ENCODE data around the gene IRF2BPL.

IRF2BPL gene

DNA sequence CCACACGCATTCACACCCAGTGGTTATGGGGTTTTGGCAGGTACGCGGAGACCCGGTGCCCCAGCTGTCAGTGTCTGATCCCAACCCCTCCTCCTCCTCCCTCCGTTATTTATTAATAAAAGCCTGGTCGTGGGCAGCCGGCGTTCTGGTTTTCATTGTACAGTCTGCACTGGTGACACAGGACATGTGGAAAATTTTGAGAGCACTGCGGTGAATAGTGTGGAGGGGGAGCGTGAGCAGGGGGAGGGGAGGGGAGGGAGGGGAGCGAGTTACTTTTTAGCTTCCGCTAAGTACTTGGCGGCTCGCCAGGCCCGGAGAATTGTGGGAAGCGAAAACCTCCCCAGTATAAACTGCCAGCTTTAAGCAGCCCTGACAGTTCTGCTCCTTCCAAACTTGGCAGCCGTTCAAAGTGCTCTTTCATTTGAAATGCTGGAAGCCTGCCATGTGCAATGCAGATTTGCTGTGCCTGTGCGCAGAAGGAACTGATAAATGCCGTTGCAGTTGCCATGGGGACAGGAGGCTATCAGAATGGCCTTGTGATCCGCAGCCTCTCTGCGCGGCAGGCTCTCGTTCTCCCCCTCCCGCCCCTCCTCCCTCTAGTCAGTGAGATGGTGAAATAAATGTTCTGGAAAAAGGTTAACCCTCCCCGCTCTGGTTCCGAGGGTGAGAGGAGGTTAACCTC is 11.7 kb upstream of the IRF2BPL start:
- Histone ChIP-seq H3K36me3 (ENCODE audit: control insufficient read depth, low read depth, low read length) (no peaks in the 10 kb centered on the region), H3K9ac (ENCODE audit: low read length) (peak overlapping the region; percentile 24), H3K27ac (ENCODE audit: low read length) (peak overlapping the region; percentile 18), H3K4me1 (ENCODE audit: control insufficient read depth, low read depth, low read length) (peaks cover 72% of the 10 kb centered on the region), H3K9me3 (ENCODE audit: control insufficient read depth, low read depth, low read length) (no peaks in the 10 kb centered on the region), H3K4me3 (ENCODE audit: low read length) (peak overlapping the region; percentile 57), H3K27me3 (ENCODE audit: control insufficient read depth, insufficient read depth, low read length) (peaks cover 11% of the 10 kb centered on the region)

DNA sequence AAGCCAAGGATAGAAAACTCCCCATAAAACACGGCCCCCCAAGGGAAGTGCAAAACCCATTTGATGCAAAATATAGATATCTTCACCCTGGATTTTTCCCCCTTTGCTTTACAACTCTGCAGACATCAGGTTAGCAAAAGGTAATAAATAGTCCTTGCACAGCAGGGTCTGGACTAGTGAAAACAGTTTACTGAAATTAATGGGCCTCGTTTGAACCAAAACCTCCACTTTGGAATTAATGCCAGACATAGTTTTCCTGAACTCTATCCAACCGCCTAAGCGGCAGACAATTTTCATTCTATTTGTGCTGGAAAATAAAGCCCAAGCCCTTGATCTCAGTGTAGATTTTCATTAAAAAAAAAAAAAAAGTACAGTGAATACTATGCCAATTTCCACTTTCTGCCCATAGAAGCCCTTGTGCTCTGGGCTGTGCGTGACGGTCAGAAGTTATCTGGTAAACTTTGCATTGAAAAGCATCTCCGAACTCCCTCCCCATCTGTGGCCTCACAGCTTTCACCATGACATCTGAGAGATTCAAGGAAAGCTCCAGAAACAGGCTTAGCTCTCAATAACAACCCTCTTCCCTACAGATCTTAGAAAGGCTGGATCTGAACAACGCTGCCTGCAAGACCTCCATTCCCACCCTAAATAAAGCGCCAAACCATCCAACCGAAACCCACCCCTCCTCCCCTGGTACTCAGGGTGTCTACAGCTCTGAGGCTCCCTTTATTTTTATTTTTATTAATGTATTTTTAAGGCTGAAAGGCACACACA is 11.0 kb upstream of the IRF2BPL start:
- Histone ChIP-seq H3K36me3 (ENCODE audit: control insufficient read depth, low read depth, low read length) (no peaks in the 10 kb centered on the region), H3K27ac (ENCODE audit: low read length) (no peak overlapping the region), H3K9me3 (ENCODE audit: control insufficient read depth, low read depth, low read length) (no peaks in the 10 kb centered on the region), H3K4me3 (ENCODE audit: low read length) (peak overlapping the region; percentile 57), H3K4me1 (ENCODE audit: control insufficient read depth, low read depth, low read length) (peaks cover 67% of the 10 kb centered on the region), H3K9ac (ENCODE audit: low read length) (peak overlapping the region; percentile 24), H3K27me3 (ENCODE audit: control insufficient read depth, insufficient read depth, low read length) (peaks cover 11% of the 10 kb centered on the region)

DNA sequence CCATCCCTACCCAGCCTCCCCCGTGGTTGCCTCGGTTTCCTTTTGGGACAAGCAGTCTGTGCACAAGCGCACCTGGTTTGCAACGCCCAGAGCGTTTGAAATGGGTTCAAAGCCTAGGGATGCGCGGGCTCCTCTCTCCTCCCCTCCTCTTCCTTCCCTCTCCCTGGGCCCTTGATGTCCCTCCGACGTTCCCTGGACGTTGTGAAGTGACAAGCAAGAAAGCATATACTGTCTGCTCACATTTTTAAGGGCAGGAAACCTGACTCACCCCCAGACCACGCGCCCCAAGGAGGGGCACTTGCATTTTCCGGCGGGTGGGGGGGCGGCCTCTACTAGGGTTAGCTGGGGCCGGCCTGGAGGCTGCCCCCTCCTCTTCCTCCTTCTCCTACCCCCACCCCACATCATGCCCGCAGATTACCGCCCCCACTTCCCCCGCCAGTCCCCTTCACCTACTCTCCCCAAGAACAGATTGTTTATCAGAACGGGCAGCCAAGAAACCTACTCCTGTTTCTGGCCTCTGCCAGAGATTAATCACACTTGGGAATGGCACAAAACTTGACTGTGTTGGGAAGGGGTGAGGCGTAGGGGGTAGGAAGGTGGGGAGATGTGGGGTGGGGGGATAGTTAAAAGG is 9.5 kb upstream of the IRF2BPL start:
- Histone ChIP-seq H3K9ac (ENCODE audit: low read length) (no peak overlapping the region), H3K27ac (ENCODE audit: low read length) (no peak overlapping the region), H3K27me3 (ENCODE audit: control insufficient read depth, insufficient read depth, low read length) (peaks cover 11% of the 10 kb centered on the region), H3K9me3 (ENCODE audit: control insufficient read depth, low read depth, low read length) (no peaks in the 10 kb centered on the region), H3K4me3 (ENCODE audit: low read length) (no peak overlapping the region), H3K36me3 (ENCODE audit: control insufficient read depth, low read depth, low read length) (no peaks in the 10 kb centered on the region), H3K4me1 (ENCODE audit: control insufficient read depth, low read depth, low read length) (peaks cover 62% of the 10 kb centered on the region)

DNA sequence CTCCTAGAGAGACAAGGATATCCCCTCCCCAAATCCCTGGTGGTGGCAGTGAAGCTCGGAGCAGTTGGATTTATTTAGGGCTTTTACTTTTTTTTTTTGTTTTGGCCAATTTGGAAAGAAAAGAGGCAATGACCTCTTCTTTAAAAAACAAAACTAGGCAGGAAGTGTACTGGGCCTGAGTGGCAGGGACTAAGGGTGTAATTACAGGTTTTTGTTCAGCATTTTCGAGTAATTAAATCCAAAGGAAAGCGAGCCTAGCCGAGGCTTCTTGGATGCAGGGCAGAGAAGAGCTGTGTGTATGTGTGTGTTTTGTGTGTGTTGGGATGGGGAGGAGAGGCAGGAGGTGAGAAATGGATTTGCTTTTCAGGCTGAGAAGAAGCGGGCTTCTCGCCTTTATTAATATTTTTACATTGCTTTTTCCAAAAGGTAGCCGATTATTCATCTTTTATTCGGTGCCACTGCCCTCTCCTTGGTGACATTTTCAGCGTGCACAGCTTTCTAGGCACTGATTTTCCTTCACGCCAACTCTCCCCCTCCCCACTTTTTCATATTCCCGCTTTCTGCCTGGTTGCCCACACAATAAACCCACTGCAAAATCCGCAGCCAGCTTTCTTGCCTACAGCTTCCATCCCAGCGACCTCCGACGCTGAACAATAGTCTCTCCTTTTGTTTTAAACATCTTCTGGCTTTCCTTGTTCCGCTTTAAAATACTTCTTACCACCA is 8.9 kb upstream of the IRF2BPL start:
- H3K4me3 ChIP-seq (ENCODE audit: low read length), result no peak overlapping the region

DNA sequence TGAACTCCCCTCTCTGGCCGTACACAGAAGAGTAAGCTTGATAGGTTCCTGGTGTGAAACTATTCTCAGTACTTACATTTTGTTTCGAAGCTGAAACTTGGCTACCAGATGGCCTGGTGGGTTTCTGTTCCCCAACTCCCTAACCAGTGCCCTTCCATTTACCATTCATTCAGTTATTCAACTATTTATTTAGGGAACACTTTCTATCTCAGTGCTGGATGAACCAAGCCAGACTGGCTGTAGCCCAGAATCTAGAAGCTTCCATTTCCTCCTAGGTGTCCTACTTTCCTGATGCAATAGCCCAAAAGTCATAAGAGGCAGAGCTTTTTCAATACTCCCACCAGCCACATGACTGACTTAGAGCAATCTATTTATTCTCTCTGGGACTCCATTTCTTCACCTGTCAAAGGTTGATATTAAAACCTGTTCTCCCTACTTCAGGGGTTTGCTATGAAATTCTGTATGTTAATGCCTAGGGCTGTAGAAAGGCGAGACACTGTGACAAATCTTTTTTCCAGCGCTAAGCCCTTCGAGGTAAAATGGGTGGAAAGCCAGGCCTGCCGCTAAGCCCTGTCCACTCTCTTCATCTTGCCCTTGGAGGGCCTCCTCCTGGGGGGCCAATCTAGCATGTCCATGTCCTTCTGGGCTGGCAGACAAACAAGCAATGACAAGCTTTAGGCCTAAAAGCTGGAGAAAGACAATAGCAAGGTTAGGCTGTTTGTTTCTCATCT is 8.1 kb upstream of the IRF2BPL start:
- H3K4me1 ChIP-seq (ENCODE audit: control insufficient read depth, low read depth, low read length), result peaks cover 68% of the 10 kb centered on the region
- no peak overlapping the region for H3K4me3 ChIP-seq (ENCODE audit: low read length)
- H3K9ac ChIP-seq (ENCODE audit: low read length), result no peak overlapping the region
- no peaks in the 10 kb centered on the region for H3K9me3 ChIP-seq (ENCODE audit: control insufficient read depth, low read depth, low read length)
- peaks cover 11% of the 10 kb centered on the region for H3K27me3 ChIP-seq (ENCODE audit: control insufficient read depth, insufficient read depth, low read length)
- no peaks in the 10 kb centered on the region for H3K36me3 ChIP-seq (ENCODE audit: control insufficient read depth, low read depth, low read length)
- H3K27ac ChIP-seq (ENCODE audit: low read length), result no peak overlapping the region

More for the DNA sequence above, 8.9 kb upstream of the IRF2BPL start:
- Histone ChIP-seq H3K9ac (ENCODE audit: low read length) (no peak overlapping the region), H3K9me3 (ENCODE audit: control insufficient read depth, low read depth, low read length) (no peaks in the 10 kb centered on the region), H3K27me3 (ENCODE audit: control insufficient read depth, insufficient read depth, low read length) (peaks cover 11% of the 10 kb centered on the region), H3K36me3 (ENCODE audit: control insufficient read depth, low read depth, low read length) (no peaks in the 10 kb centered on the region), H3K4me1 (ENCODE audit: control insufficient read depth, low read depth, low read length) (peaks cover 66% of the 10 kb centered on the region), H3K27ac (ENCODE audit: low read length) (no peak overlapping the region)

DNA sequence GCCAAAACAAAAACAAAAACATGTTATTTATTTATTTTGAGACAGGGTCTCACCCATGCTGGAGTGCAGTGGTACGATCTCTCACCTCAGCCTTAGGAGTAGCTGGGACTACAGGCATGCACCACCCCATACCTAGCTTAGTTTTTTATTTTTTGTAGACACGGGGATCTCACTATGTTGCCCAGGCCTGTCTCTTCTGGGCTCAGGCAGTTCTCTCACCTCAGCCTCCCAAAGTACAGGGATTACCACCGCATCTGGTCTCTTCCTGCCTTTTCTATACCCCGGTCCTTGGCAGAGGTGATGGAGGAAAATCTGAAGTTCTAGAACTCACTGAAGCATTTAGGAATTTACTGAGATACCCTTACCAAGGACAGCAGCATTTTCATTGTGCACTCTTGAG is 6.8 kb upstream of the IRF2BPL start:
- no peaks in the 10 kb centered on the region for H3K9me3 ChIP-seq (ENCODE audit: control insufficient read depth, low read depth, low read length)
- H3K4me3 ChIP-seq (ENCODE audit: low read length), result no peak overlapping the region
- peaks cover 66% of the 10 kb centered on the region for H3K4me1 ChIP-seq (ENCODE audit: control insufficient read depth, low read depth, low read length)
- H3K27ac ChIP-seq (ENCODE audit: low read length), result no peak overlapping the region
- no peaks in the 10 kb centered on the region for H3K36me3 ChIP-seq (ENCODE audit: control insufficient read depth, low read depth, low read length)
- no peak overlapping the region for H3K9ac ChIP-seq (ENCODE audit: low read length)
- H3K27me3 ChIP-seq (ENCODE audit: control insufficient read depth, insufficient read depth, low read length), result peaks cover 11% of the 10 kb centered on the region

DNA sequence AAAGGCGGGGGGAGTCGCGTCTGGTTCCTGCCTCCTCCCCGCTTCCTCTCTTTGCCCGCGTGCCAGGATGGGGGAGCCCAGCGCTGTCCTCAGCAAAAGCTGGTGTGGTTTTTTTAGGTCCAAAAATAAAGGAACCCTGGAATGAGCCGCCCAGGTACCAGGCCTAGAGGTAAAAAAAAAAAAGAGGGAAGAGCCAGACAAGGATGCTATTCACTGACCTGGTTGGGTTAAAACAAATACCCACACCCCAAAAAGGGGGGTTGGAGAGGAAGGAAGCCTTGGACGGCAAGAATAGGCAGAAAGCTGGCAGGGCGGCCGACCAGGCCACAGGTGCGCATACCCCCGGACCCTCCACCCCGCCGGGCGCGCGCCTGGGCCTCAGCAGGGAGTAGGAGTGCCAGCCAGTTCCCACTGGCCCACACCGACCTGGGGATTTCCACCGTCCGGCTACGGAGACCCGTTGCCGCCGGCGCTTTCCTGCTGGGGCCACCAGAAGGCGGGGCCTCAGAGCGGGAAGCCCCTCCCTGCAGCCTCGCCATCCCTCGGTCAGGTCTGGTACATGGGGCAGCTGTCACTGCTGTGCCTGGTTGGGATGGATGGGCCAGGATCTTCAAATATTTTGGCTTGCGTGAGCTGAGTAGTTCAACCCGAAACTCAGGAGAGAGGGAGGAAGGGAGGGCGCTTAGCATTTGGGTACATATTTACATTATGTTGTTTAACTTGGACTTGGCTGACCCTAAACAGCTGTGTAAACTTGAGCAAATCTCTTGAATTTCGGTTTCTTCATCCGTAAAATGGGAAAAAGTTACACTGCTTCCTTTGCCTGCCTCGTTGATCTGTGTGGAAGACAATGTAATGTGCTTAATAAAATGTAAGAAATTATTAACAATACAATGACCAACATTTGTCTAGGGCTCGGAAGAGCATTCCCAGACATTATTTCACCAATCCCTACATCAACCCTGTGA is 5.4 kb upstream of the IRF2BPL start:
- peak overlapping the region; percentile 50 for H3K4me3 ChIP-seq (ENCODE audit: low read length)
- peak overlapping the region; percentile 58 for H3K27ac ChIP-seq (ENCODE audit: low read length)
- no peaks in the 10 kb centered on the region for H3K36me3 ChIP-seq (ENCODE audit: control insufficient read depth, low read depth, low read length)
- H3K27me3 ChIP-seq (ENCODE audit: control insufficient read depth, insufficient read depth, low read length), result peaks cover 11% of the 10 kb centered on the region
- peak overlapping the region; percentile 56 for H3K9ac ChIP-seq (ENCODE audit: low read length)
- H3K4me1 ChIP-seq (ENCODE audit: control insufficient read depth, low read depth, low read length), result peaks cover 66% of the 10 kb centered on the region
- H3K9me3 ChIP-seq (ENCODE audit: control insufficient read depth, low read depth, low read length), result no peaks in the 10 kb centered on the region

DNA sequence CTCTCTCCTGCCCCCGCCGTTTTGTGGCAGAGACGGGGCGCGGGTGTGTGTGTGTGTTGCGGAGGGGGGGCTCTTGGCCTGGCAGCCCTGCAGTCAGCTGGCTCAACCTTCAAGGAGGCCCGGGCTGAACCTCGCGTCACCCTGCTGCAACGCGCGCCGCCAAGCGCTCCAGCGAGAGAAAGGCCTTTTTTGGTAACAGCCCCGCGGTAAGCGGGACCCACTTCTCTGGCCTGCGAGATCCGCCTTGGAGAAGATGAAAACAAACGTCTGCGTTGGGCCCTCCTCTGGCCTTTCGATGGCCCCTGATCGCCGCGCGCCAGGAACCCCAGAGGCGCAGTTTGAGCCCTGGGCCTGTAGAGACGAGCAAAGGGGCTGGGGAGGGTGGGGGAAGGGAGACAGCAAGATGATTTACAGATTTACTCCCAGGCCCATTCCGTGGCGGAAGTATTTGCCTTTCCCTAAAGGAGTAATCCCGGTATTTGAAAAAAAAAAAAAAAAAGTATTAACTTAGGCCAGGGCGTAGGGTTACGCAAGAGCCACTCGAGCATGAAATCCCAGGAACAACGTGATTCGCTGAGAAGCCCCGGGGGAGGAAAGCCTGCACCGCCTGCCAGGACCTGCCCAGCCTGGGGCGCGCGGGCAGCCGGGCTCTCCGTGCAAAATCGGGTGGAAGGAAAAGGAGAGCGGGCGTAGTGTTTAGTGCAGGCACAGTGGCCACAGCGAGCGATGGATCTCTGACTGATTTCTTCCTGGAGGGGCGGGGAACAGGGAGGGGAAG is 4.5 kb upstream of the IRF2BPL start:
- Histone ChIP-seq H3K27ac (ENCODE audit: low read length) (peak overlapping the region; percentile 58), H3K4me1 (ENCODE audit: control insufficient read depth, low read depth, low read length) (peaks cover 58% of the 10 kb centered on the region)

DNA sequence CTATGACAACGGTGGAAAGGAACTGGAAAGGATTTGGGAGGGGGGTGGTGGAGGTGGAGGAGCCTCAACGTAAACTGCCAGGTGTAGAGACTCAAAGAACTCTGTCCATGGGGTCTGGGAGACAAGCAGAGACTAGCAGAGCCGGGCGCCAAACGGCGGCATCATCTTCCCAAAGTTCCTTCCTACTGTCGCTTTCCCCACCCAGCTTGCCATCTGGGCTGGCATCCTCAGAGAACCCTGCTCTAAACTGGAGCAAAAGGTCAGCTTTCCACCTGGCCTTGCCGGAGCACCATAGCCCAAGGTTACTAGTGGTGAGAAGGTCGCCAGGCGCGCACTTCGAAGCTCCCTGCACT is 4.0 kb upstream of the IRF2BPL start:
- peak overlapping the region; percentile 58 for H3K27ac ChIP-seq (ENCODE audit: low read length)
- H3K9me3 ChIP-seq (ENCODE audit: control insufficient read depth, low read depth, low read length), result no peaks in the 10 kb centered on the region
- peaks cover 8% of the 10 kb centered on the region for H3K27me3 ChIP-seq (ENCODE audit: control insufficient read depth, insufficient read depth, low read length)
- no peaks in the 10 kb centered on the region for H3K36me3 ChIP-seq (ENCODE audit: control insufficient read depth, low read depth, low read length)
- peak overlapping the region; percentile 56 for H3K9ac ChIP-seq (ENCODE audit: low read length)
- H3K4me3 ChIP-seq (ENCODE audit: low read length), result peak overlapping the region; percentile 50
- H3K4me1 ChIP-seq (ENCODE audit: control insufficient read depth, low read depth, low read length), result peaks cover 53% of the 10 kb centered on the region

More for the DNA sequence above, 4.5 kb upstream of the IRF2BPL start:
- Histone ChIP-seq H3K27me3 (ENCODE audit: control insufficient read depth, insufficient read depth, low read length) (peaks cover 11% of the 10 kb centered on the region), H3K9ac (ENCODE audit: low read length) (peak overlapping the region; percentile 56), H3K36me3 (ENCODE audit: control insufficient read depth, low read depth, low read length) (no peaks in the 10 kb centered on the region), H3K9me3 (ENCODE audit: control insufficient read depth, low read depth, low read length) (no peaks in the 10 kb centered on the region), H3K4me3 (ENCODE audit: low read length) (peak overlapping the region; percentile 50)
